ENCODE data around the gene MAST2. TPM values are rescaled to one million over a fixed set of nuclear protein-coding genes. Genes with fewer than 3 reads are reported as not detected.

MAST2 gene
- total RNA-seq, 1 experiment from 2014 or later: 37.2 TPM

GRCh38 chr1:45894331-45894730 is 90.9 kb downstream of the MAST2 start:
- Mint-ChIP-seq H3K4me1 (0 out of 2 replicates have a peak, but pooled peaks cover 2% of the 10 kb centered on the region), H3K27me3 (ENCODE audit: low read depth) (no peaks in the 10 kb centered on the region), H3K36me3 (peaks cover 5% of the 10 kb centered on the region), H3K4me3 (no peak overlapping the region), H3K27ac (no peak overlapping the region), H3K9me3 (peaks cover 5% of the 10 kb centered on the region; the same call in 1 of the 2 replicates)
- TF ChIP-seq EMX1 (CRISPR knock-in tag; IDR thresholded peaks at IDR 0.05) (no peak), HMGXB4 (CRISPR knock-in tag; IDR thresholded peaks at IDR 0.05) (no peak), ZBTB43 (CRISPR knock-in tag; IDR thresholded peaks at IDR 0.05) (no peak), ZNF532 (CRISPR knock-in tag; IDR thresholded peaks at IDR 0.05; ENCODE audit: borderline replicate concordance) (no peak), USF1 (CRISPR knock-in tag; IDR thresholded peaks at IDR 0.05) (no peak), JUN (CRISPR knock-in tag; IDR thresholded peaks at IDR 0.05) (no peak), ZNF232 (CRISPR knock-in tag; IDR thresholded peaks at IDR 0.05) (no peak), OVOL2 (CRISPR knock-in tag; IDR thresholded peaks at IDR 0.05; ENCODE audit: borderline replicate concordance) (no peak), GRHL2 (CRISPR knock-in tag; IDR thresholded peaks at IDR 0.05; ENCODE audit: insufficient replicate concordance, severe bottlenecking) (no peak), E2F4 (CRISPR knock-in tag; IDR thresholded peaks at IDR 0.05; ENCODE audit: borderline replicate concordance, low read depth) (no peak), ZNF263 (CRISPR knock-in tag; IDR thresholded peaks at IDR 0.05; ENCODE audit: low read depth) (no peak), NFE2L1 (CRISPR knock-in tag; IDR thresholded peaks at IDR 0.05) (no peak), USF2 (CRISPR knock-in tag; IDR thresholded peaks at IDR 0.05) (no peak), ESRRA (CRISPR knock-in tag; IDR thresholded peaks at IDR 0.05; ENCODE audit: borderline replicate concordance) (no peak)
- DNase-seq (ENCODE audit: low spot score): no peak
- POLR2A ChIA-PET: no interaction called here
- ATAC-seq: no peak
- CTCF ChIA-PET: no interaction called here

- POLR2A ChIA-PET: no interaction called here
- Mint-ChIP-seq H3K27me3 (ENCODE audit: low read depth) (no peaks in the 10 kb centered on the region), H3K27ac (no peak overlapping the region), H3K4me1 (0 out of 2 replicates have a peak, but pooled peaks cover 2% of the 10 kb centered on the region), H3K4me3 (no peak overlapping the region), H3K9me3 (peaks cover 6% of the 10 kb centered on the region; the same call in 1 of the 2 replicates), H3K36me3 (peaks cover 7% of the 10 kb centered on the region)
- CTCF ChIA-PET: no interaction called here
- no peak for DNase-seq (ENCODE audit: low spot score)
- ATAC-seq: no peak
- no peak for TF ChIP-seq CBFB (CRISPR knock-in tag; IDR thresholded peaks at IDR 0.05; ENCODE audit: low read depth)
- TF ChIP-seq ATF3 (CRISPR knock-in tag; conservative IDR thresholded peaks at IDR 0.05): no peak
- TF ChIP-seq EMX1 (CRISPR knock-in tag; IDR thresholded peaks at IDR 0.05): no peak
- no peak for TF ChIP-seq AFF4 (CRISPR knock-in tag; IDR thresholded peaks at IDR 0.05; ENCODE audit: borderline replicate concordance)
- no peak for TF ChIP-seq ERG (CRISPR knock-in tag; IDR thresholded peaks at IDR 0.05)
Measured at GRCh38 chr1:45894921-45895320, 91.5 kb downstream of the MAST2 start.
